Neural progenitor cell (in vitro differentiated cells): ENCODE data around the gene RALB. TPM values are rescaled to one million over a fixed set of nuclear protein-coding genes. Genes with fewer than 3 reads are reported as not detected.

Source experiments
- DNase-seq: peaks from one replicate; pipeline ENCODE4 v3.0.0-alpha.2; 2016; ENCODE audit warnings: low spot score
- H2AFZ ChIP-seq: fragments of 200-600 bp; sonication (generic); replicated peaks from 2 replicates; pipeline ENCODE4 v1.6.1; 2016; ENCODE audit warnings: antibody characterized with exemption
- H3F3A ChIP-seq: fragments of 200-600 bp; sonication (generic); 2 replicates; pipeline ENCODE4 v1.6.1; 2016; ENCODE audit warnings: antibody characterized with exemption, low read depth
- H3K27ac ChIP-seq: fragments of 200-600 bp; sonication (generic); 2 replicates; pipeline ENCODE4 v1.5.1; 2016; ENCODE audit warnings: mild to moderate bottlenecking
- H3K27me3 ChIP-seq: fragments of 200-600 bp; sonication (generic); 2 replicates; pipeline ENCODE4 v1.6.1; 2016; ENCODE audit warnings: mild to moderate bottlenecking, moderate library complexity
- H3K36me3 ChIP-seq: fragments of 200-600 bp; sonication (generic); 2 replicates; pipeline ENCODE4 v1.5.1; 2016
- H3K4me1 ChIP-seq: fragments of 200-600 bp; sonication (generic); 2 replicates; pipeline ENCODE4 v1.6.1; 2016; ENCODE audit warnings: mixed run types
- H3K4me2 ChIP-seq: fragments of 200-600 bp; sonication (generic); 2 replicates; pipeline ENCODE4 v1.6.1; 2016
- H3K4me3 ChIP-seq: fragments of 200-600 bp; sonication (generic); 2 replicates; pipeline ENCODE4 v1.5.1; 2016
- H3K79me2 ChIP-seq: fragments of 200-600 bp; sonication (generic); 2 replicates; pipeline ENCODE4 v1.6.1; 2016; ENCODE audit warnings: low read depth
- H3K9ac ChIP-seq: fragments of 200-600 bp; sonication (generic); 2 replicates; pipeline ENCODE4 v1.6.1; 2016
- H3K9me3 ChIP-seq: fragments of 200-600 bp; sonication (generic); 2 replicates; pipeline ENCODE4 v1.5.1; 2016; ENCODE audit warnings: low read depth
- H4K20me1 ChIP-seq: fragments of 200-600 bp; sonication (generic); 2 replicates; pipeline ENCODE4 v1.6.1; 2016; ENCODE audit warnings: low read depth
- H3K27ac Mint-ChIP-seq: 3 replicates; pipeline ENCODE4 v1.8.0; 2021; ENCODE audit warnings: mixed read lengths
- H3K27me3 Mint-ChIP-seq: 2 replicates; pipeline ENCODE4 v1.8.0; 2022; ENCODE audit warnings: low read depth, mild to moderate bottlenecking, inconsistent platforms, moderate library complexity, mixed read lengths; ENCODE audit not compliant: insufficient read depth
- H3K36me3 Mint-ChIP-seq: 3 replicates; pipeline ENCODE4 v1.8.0; 2021; ENCODE audit warnings: mixed read lengths
- H3K4me1 Mint-ChIP-seq: 3 replicates; pipeline ENCODE4 v1.8.0; 2021; ENCODE audit warnings: mixed read lengths
- H3K4me3 Mint-ChIP-seq: 3 replicates; pipeline ENCODE4 v1.8.0; 2021; ENCODE audit warnings: mild to moderate bottlenecking, moderate library complexity, mixed read lengths
- H3K9me3 Mint-ChIP-seq: 3 replicates; pipeline ENCODE4 v1.8.0; 2020; ENCODE audit warnings: mixed read lengths
- EZH2 ChIP-seq: fragments of 200-600 bp; sonication (generic); IDR thresholded peaks from 2 replicates; pipeline ENCODE4 v1.6.1; 2017; ENCODE audit warnings: antibody characterized with exemption, mild to moderate bottlenecking, moderate library complexity
- EZH2phosphoT487 ChIP-seq: fragments of 200-600 bp; sonication (generic); IDR thresholded peaks from 2 replicates; pipeline ENCODE4 v1.6.1; 2017; ENCODE audit warnings: antibody characterized with exemption
- total RNA-seq: library from RNA; depleted of rRNA; stranded (reverse); fragments of >200 nt; gene quantifications from 2 replicates; pipeline ENCODE4 v1.2.3, GENCODE V29; 2015; ENCODE audit warnings: low replicate concordance
- TF ChIP-seq, protein P1 (sequence below): fragments of 200-600 bp; sonication (generic); IDR thresholded peaks from 2 replicates; pipeline ENCODE4 v1.5.1; 2017; ENCODE audit warnings: antibody characterized with exemption, mild to moderate bottlenecking

The RALB gene
- total RNA-seq, 1 donor from 2014 or later: 79.8 TPM

GRCh38 chr2:120243875-120244553, 8.6 kb upstream of the RALB start:
- peaks cover 37% of the 10 kb centered on the region for H3K4me1 Mint-ChIP-seq
- Histone ChIP-seq H3K9me3 (no peaks in the 10 kb centered on the region), H3K36me3 (no peaks in the 10 kb centered on the region), H4K20me1 (no peaks in the 10 kb centered on the region), H3K79me2 (no peaks in the 10 kb centered on the region), H2AFZ (no peak overlapping the region), H3K4me1 (peaks cover 24% of the 10 kb centered on the region), H3K9ac (no peak overlapping the region), H3K27me3 (no peaks in the 10 kb centered on the region), H3K4me2 (no peak overlapping the region), H3F3A (peaks cover 14% of the 10 kb centered on the region), H3K4me3 (no peak overlapping the region), H3K27ac (no peak overlapping the region)
- no peak overlapping the region for H3K27ac Mint-ChIP-seq
- no peaks in the 10 kb centered on the region for H3K9me3 Mint-ChIP-seq
- H3K4me3 Mint-ChIP-seq: no peak overlapping the region
- no peak for TF ChIP-seq EZH2
- TF ChIP-seq, protein P1, sequence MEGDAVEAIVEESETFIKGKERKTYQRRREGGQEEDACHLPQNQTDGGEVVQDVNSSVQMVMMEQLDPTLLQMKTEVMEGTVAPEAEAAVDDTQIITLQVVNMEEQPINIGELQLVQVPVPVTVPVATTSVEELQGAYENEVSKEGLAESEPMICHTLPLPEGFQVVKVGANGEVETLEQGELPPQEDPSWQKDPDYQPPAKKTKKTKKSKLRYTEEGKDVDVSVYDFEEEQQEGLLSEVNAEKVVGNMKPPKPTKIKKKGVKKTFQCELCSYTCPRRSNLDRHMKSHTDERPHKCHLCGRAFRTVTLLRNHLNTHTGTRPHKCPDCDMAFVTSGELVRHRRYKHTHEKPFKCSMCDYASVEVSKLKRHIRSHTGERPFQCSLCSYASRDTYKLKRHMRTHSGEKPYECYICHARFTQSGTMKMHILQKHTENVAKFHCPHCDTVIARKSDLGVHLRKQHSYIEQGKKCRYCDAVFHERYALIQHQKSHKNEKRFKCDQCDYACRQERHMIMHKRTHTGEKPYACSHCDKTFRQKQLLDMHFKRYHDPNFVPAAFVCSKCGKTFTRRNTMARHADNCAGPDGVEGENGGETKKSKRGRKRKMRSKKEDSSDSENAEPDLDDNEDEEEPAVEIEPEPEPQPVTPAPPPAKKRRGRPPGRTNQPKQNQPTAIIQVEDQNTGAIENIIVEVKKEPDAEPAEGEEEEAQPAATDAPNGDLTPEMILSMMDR: no peak
- no peak for TF ChIP-seq EZH2phosphoT487
- no peak for DNase-seq
- no peaks in the 10 kb centered on the region for H3K36me3 Mint-ChIP-seq
- H3K27me3 Mint-ChIP-seq: peaks cover 7% of the 10 kb centered on the region

DNA sequence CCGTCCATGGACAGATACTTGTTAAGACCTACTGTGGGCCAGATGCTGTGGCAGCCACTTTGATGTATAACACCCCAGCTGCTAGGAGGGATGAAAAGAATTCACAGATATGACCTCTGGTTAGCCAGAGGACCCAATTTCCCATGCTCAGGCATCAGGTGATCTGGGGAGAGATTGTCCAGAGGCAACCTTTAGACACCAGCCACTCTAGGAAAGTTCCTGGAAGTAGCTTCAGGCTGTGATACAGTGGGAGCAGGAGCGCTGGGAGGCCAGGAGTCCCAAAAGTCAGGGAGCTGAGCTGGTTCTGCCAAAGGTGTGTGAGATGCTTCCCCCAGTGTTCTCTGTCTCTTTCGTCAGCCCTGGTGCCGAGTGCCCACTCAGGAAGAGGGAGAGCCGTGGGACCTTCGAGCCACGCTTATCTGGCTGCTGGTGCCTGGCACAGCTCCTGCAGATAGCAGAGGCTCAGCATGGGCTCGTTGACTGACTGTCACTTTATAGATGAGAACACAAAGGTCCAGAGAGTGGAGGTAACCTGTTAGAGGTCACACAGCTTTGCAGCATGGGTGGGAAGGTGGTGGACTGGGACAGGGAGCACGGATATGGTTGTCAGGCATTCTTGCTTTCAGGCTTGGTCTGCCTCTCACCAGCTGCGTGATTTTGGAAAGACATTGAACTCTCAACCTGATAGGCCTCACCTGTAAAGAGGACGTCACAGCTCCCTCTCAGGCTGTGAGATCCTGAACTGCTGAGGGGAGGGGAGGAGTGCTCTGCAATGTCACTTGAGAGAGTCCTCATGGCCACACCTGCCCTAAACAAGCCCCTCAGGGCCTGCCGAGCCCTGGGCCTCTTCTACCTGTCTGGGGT, 7.8 kb upstream of the RALB start:
- peak overlapping the region; percentile 50 for H3K27ac Mint-ChIP-seq
- H3F3A ChIP-seq: peaks cover 6% of the 10 kb centered on the region

GRCh38 chr2:120245520-120246332, 6.9 kb upstream of the RALB start:
- no peaks in the 10 kb centered on the region for H3K36me3 Mint-ChIP-seq
- TF ChIP-seq EZH2phosphoT487 (no peak), EZH2 (no peak)
- TF ChIP-seq, protein P1: no peak
- H3K27ac ChIP-seq: no peak overlapping the region
- no peak overlapping the region for H3K9ac ChIP-seq
- H3K9me3 Mint-ChIP-seq: no peaks in the 10 kb centered on the region
- peaks cover 15% of the 10 kb centered on the region for H3K27me3 Mint-ChIP-seq
- DNase-seq: no peak
- H4K20me1 ChIP-seq: no peaks in the 10 kb centered on the region
- peaks cover 15% of the 10 kb centered on the region for H3K27me3 ChIP-seq
- no peak overlapping the region for H3K4me3 Mint-ChIP-seq
- H2AFZ ChIP-seq: no peak overlapping the region
- H3K9me3 ChIP-seq: no peaks in the 10 kb centered on the region
- H3K27ac Mint-ChIP-seq: no peak overlapping the region
- no peaks in the 10 kb centered on the region for H3F3A ChIP-seq
- H3K36me3 ChIP-seq: no peaks in the 10 kb centered on the region
- H3K4me3 ChIP-seq: no peak overlapping the region
- peaks cover 15% of the 10 kb centered on the region for H3K4me1 ChIP-seq
- no peaks in the 10 kb centered on the region for H3K79me2 ChIP-seq
- H3K4me2 ChIP-seq: no peak overlapping the region
- H3K4me1 Mint-ChIP-seq: peaks cover 34% of the 10 kb centered on the region

More for the DNA sequence above, 7.8 kb upstream of the RALB start:
- Histone ChIP-seq H3K27ac (no peak overlapping the region), H4K20me1 (no peaks in the 10 kb centered on the region), H3K4me2 (no peak overlapping the region), H3K9me3 (no peaks in the 10 kb centered on the region), H3K79me2 (no peaks in the 10 kb centered on the region), H3K36me3 (no peaks in the 10 kb centered on the region), H3K27me3 (peaks cover 6% of the 10 kb centered on the region), H2AFZ (no peak overlapping the region), H3K4me1 (peaks cover 16% of the 10 kb centered on the region), H3K4me3 (no peak overlapping the region), H3K9ac (no peak overlapping the region)
- H3K4me3 Mint-ChIP-seq: no peak overlapping the region
- DNase-seq: no peak
- peaks cover 10% of the 10 kb centered on the region for H3K27me3 Mint-ChIP-seq
- H3K4me1 Mint-ChIP-seq: peaks cover 36% of the 10 kb centered on the region
- TF ChIP-seq, protein P1: no peak
- no peak for TF ChIP-seq EZH2phosphoT487
- no peak for TF ChIP-seq EZH2
- H3K9me3 Mint-ChIP-seq: no peaks in the 10 kb centered on the region
- no peaks in the 10 kb centered on the region for H3K36me3 Mint-ChIP-seq
